T-helper 1 cell treated with Interleukin-12 subunit alpha and Interleukin-12 subunit beta and Interleukin-4 antibody, amounts not matched to agents 30 ng/mL and 1 ng/mL, for 36 hours (primary cell): ENCODE measurements around the gene PRODH2. TPM values are rescaled to one million over a fixed set of nuclear protein-coding genes. Genes with fewer than 3 reads are reported as not detected.

Source experiments
- intact Hi-C: fragments of 100-400 bp; cut with micrococcal nuclease; formaldehyde crosslinking; loops from one replicate; pipeline ENCODE4 v1.15.1; 2024
- total RNA-seq: library from RNA; stranded (reverse); gene quantifications from 2 replicates; pipeline ENCODE4 v1.2.3, GENCODE V29; 2022

PRODH2 gene
- total RNA-seq, 1 donor from 2014 or later, result not detected

- intact Hi-C loops, result loop anchor here (1.0 kb wide), 9 partner anchors 10 to 357 kb away; partner anchors contain the start of genes ARHGAP33, HAUS5, LIN37 and SDHAF1
These were observed 54.7 kb downstream of the PRODH2 start, which contains the start of gene PROSER3 for GRCh38 chr19:35757749-35758608. Gene PROSER3, plus strand, starts transcription at chr19:35758176. Its CDS starts 40 bp downstream, at chr19:35758216.

- intact Hi-C loops, result no loop called here
These were observed 55.4 kb downstream of the PRODH2 start for GRCh38 chr19:35757231-35757748.

- intact Hi-C loops, result no loop called here
These were observed 56.0 kb downstream of the PRODH2 start, which contains the start of gene HSPB6 for GRCh38 chr19:35756377-35757230. Gene HSPB6, minus strand, starts transcription at chr19:35757029. Its CDS starts 21 bp downstream, at chr19:35757008.

DNA sequence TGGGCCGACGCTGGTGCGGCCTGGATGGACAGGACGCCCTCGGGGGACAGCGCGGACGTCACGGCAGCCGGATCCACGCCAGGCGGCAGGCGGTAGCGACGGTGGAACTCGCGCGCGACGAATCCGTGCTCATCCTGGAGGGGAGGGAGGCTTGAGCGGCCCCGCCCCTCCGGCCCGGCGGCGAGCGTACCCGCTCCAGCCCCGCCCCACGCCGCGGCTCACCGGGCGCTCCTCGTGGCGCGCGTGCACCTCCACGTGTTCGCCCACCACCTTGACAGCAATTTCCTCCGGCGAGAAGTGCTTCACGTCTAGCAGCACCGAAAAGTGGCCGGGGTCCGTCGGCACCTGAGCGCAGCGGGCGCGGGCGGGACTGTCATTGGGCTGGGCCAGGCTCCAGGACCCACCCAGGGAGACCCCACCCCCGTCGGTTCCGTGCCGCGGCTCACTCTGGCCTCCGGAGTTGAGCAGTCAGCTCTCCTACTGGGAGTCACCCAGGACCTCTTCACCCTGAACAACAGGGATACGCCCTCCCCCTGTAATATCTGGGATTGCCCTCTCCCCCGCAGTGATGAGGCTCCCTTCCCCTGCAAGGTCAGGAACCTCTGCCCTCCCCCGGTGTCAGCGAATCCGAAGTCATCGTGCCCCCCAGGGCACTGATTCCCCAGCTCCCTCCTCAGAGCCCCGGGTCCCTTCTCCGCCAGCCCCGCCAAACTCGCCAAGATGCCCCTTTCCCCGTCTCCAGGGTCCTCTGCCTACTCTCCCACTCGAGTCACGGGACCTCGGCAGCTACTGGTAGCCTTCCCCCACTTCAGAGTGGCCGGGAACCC is 56.9 kb downstream of the PRODH2 start:
- intact Hi-C loops, result no loop called here

DNA sequence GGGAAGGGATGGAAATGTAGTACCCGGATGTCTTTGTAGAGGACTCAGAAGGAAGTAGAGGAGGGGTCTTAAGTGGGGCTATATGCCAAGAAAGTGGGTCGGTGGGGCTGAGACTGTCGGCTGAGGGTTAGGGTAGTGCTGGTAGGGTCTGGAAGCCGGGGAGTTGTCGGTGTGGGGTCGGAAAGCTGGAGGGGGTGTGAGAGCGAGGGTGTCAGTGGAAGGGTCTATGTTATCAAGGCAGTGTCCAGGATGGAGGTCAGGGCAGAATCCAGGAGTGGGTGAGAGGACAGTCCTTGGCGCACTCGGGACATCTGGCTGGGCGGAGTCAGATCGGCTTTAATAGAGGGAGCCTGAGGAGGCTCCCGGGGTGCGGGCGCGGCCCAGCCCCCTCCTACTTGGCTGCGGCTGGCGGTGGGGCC is 57.5 kb downstream of the PRODH2 start:
- intact Hi-C loops, result no loop called here

GRCh38 chr19:35754370-35755130 is 58.1 kb downstream of the PRODH2 start:
- intact Hi-C loops, result no loop called here

DNA sequence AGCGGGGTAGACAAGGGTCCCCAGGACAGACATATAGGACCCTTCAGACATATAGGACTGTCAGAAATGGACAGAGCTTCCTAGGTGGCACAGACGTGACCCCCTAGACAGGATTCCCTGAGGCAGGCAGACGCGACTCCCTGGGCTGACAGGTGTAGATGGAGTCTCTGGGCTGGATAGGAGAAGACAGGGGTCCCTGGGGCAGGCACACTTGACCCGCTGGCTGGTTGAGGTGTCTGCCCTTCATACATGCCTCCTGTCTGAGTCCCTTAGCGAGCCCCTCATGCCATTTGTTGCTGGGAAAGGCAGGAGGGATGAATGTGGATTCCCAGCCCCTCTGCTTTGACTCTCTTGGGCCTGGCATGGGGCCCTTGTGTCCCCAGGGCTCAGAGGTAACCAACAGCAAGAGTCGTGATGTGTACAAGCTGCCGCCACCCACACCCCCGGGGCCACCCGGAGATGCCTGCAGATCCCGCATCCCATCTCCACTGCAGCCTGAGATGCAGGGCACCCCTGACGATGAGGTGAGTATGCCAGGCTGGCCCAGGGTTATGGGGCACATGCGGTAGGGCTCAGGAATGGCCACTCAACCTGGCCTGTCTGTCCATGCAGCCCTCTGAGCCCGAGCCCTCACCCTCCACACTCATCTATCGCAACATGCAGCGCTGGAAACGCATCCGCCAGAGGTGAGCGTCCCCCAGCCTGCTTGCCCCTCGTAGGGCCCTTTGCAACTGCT is 58.8 kb downstream of the PRODH2 start:
- intact Hi-C loops, result no loop called here

- intact Hi-C loops, result no loop called here
These were observed 59.8 kb downstream of the PRODH2 start for GRCh38 chr19:35752746-35753350.

- intact Hi-C loops, result no loop called here
These were observed 60.6 kb downstream of the PRODH2 start for GRCh38 chr19:35751839-35752745.

DNA sequence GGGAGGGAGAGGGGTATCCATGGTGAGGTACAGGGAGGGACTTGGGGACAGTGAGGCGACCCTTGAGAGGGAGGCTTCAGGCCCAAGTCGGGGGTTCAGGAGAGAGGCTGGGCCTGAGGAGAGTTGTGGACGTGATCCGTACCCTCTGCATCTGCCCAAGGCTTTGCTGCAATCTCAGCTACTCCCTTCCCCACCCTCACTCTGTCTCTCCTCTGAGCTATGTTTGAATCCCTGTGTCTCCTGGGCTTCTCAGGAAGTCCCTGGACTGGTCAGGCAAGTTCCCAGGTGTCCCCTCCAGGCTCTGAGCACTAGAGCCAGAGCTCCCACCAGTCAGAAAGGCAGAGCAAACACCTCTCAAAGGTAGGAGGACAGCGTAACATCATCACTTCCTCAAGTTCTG is 62.5 kb downstream of the PRODH2 start:
- intact Hi-C loops, result no loop called here

Other genes with a start within 250 kb of the PRODH2 start
- not detected in 2 replicates for gene ATP4A, start 249.2 kb downstream of the PRODH2 start, total RNA-seq
- not detected in 2 replicates for gene PMIS2, start 226.7 kb downstream of the PRODH2 start, total RNA-seq
- 39.7 and 41.3 TPM in 2 replicates for gene HAUS5, start 200.1 kb downstream of the PRODH2 start, total RNA-seq
- gene RBM42, start 183.8 kb downstream of the PRODH2 start, total RNA-seq, result 112 and 114 TPM in 2 replicates
- gene ETV2, start 171.1 kb downstream of the PRODH2 start, total RNA-seq, result 0.59 TPM in 1 of 2 replicates, not detected in the other
- 450 and 452 TPM in 2 replicates for gene COX6B1, start 164.5 kb downstream of the PRODH2 start, total RNA-seq
- gene UPK1A, start 146.3 kb downstream of the PRODH2 start, total RNA-seq, result 0.27 and 0.56 TPM in 2 replicates
- gene ZBTB32, start 108.3 kb downstream of the PRODH2 start, total RNA-seq, result 54.9 and 59.2 TPM in 2 replicates
- gene KMT2B, start 94.8 kb downstream of the PRODH2 start, total RNA-seq, result 64.0 and 72.8 TPM in 2 replicates
- gene IGFLR1, start 70.4 kb downstream of the PRODH2 start, total RNA-seq, result 88.5 and 88.8 TPM in 2 replicates
- 33.7 and 35.2 TPM in 2 replicates for gene U2AF1L4, start 67.4 kb downstream of the PRODH2 start, total RNA-seq
- gene PSENEN, start 67.2 kb downstream of the PRODH2 start, total RNA-seq, result 55.7 and 63.1 TPM in 2 replicates
- 15.0 and 15.5 TPM in 2 replicates for gene LIN37, start 64.3 kb downstream of the PRODH2 start, total RNA-seq
- gene HSPB6, start 55.8 kb downstream of the PRODH2 start, total RNA-seq, result not detected in 2 replicates
- 51.4 and 55.9 TPM in 2 replicates for gene PROSER3, start 54.7 kb downstream of the PRODH2 start, total RNA-seq
- 43.7 and 55.9 TPM in 2 replicates for gene ARHGAP33, start 37.3 kb downstream of the PRODH2 start, total RNA-seq
- gene NPHS1, start 39.7 kb upstream of the PRODH2 start, total RNA-seq, result not detected in 2 replicates
- gene KIRREL2, start 44.1 kb upstream of the PRODH2 start, total RNA-seq, result 3.0 and 3.3 TPM in 2 replicates
- 1.7 and 3.6 TPM in 2 replicates for gene APLP1, start 55.7 kb upstream of the PRODH2 start, total RNA-seq
- 54.0 and 63.1 TPM in 2 replicates for gene NFKBID, start 87.7 kb upstream of the PRODH2 start, total RNA-seq
- gene HCST, start 89.7 kb upstream of the PRODH2 start, total RNA-seq, result 101 and 108 TPM in 2 replicates
- not detected in 2 replicates for gene TYROBP, start 95.5 kb upstream of the PRODH2 start, total RNA-seq
- 13.1 and 14.7 TPM in 2 replicates for gene LRFN3, start 123.5 kb upstream of the PRODH2 start, total RNA-seq
- gene SDHAF1, start 182.3 kb upstream of the PRODH2 start, total RNA-seq, result 16.8 and 17.4 TPM in 2 replicates
- gene SYNE4, start 196.0 kb upstream of the PRODH2 start, total RNA-seq, result 2.6 and 2.7 TPM in 2 replicates
- 49.1 and 52.2 TPM in 2 replicates for gene ALKBH6, start 201.4 kb upstream of the PRODH2 start, total RNA-seq
- gene CLIP3, start 220.0 kb upstream of the PRODH2 start, total RNA-seq, result 3.4 and 3.8 TPM in 2 replicates
- 2.6 and 3.5 TPM in 2 replicates for gene THAP8, start 241.4 kb upstream of the PRODH2 start, total RNA-seq
- 20.3 and 21.7 TPM in 2 replicates for gene WDR62, start 242.1 kb upstream of the PRODH2 start, total RNA-seq